DOHH2 (cell line): ENCODE results near the gene ERO1B.

ENCODE experiments used
- H3F3A ChIP-seq: fragments of 200-600 bp; sonication (generic), shearing (Covaris generic); 2 replicates; pipeline ENCODE4 v1.6.0; 2016; ENCODE audit warnings: antibody characterized with exemption, mild to moderate bottlenecking; ENCODE audit not compliant: control insufficient read depth, insufficient read depth
- H3K27ac ChIP-seq: fragments of 200-600 bp; sonication (generic); 2 replicates; pipeline ENCODE4 v1.5.1; 2014; ENCODE audit warnings: low read depth, mild to moderate bottlenecking, low read length, moderate library complexity
- H3K27me3 ChIP-seq: fragments of 200-600 bp; sonication (generic); 2 replicates; pipeline ENCODE4 v1.6.1; 2014; ENCODE audit warnings: mild to moderate bottlenecking, low read length, mixed read lengths; ENCODE audit not compliant: control insufficient read depth
- H3K36me3 ChIP-seq: fragments of 200-600 bp; sonication (generic); 2 replicates; pipeline ENCODE4 v1.6.1; 2014; ENCODE audit warnings: mild to moderate bottlenecking, low read length, moderate library complexity, mixed read lengths; ENCODE audit not compliant: control insufficient read depth
- H3K4me1 ChIP-seq: fragments of 200-600 bp; sonication (generic); 2 replicates; pipeline ENCODE4 v1.6.1; 2014; ENCODE audit warnings: mild to moderate bottlenecking, low read length, mixed read lengths; ENCODE audit not compliant: control insufficient read depth
- H3K4me2 ChIP-seq: fragments of 200-600 bp; sonication (generic); 2 replicates; pipeline ENCODE4 v1.6.0; 2014; ENCODE audit warnings: mild to moderate bottlenecking, low read length, moderate library complexity
- H3K4me3 ChIP-seq: fragments of 200-600 bp; sonication (generic); 2 replicates; pipeline ENCODE4 v1.5.1; 2014; ENCODE audit warnings: mild to moderate bottlenecking, low read length, mixed read lengths
- H3K79me2 ChIP-seq: fragments of 200-600 bp; sonication (generic); 2 replicates; pipeline ENCODE4 v1.6.1; 2014; ENCODE audit warnings: mild to moderate bottlenecking, low read length, mixed read lengths; ENCODE audit not compliant: control insufficient read depth
- H3K9me2 ChIP-seq: fragments of 200-600 bp; sonication (generic); replicated peaks from 2 replicates; pipeline ENCODE4 v1.6.1; 2014; ENCODE audit warnings: mild to moderate bottlenecking, low read length, mixed read lengths; ENCODE audit not compliant: control insufficient read depth
- H3K9me3 ChIP-seq: fragments of 200-600 bp; sonication (generic); 2 replicates; pipeline ENCODE4 v1.6.1; 2014; ENCODE audit warnings: antibody characterized with exemption, low read length, mixed read lengths; ENCODE audit not compliant: control insufficient read depth, insufficient read depth
- H4K20me1 ChIP-seq: fragments of 200-600 bp; sonication (generic); 2 replicates; pipeline ENCODE4 v1.6.0; 2014; ENCODE audit warnings: low read depth, mild to moderate bottlenecking, antibody characterized with exemption, low read length, moderate library complexity; ENCODE audit not compliant: control insufficient read depth, insufficient read depth
- EZH2phosphoT487 ChIP-seq: fragments of 200-600 bp; sonication (generic); IDR thresholded peaks from 2 replicates; pipeline ENCODE4 v1.6.1; 2017; ENCODE audit warnings: borderline replicate concordance, mild to moderate bottlenecking, antibody characterized with exemption, low read length, moderate library complexity, mixed read lengths
- TF ChIP-seq, protein P1 (sequence below): fragments of 200-600 bp; sonication (generic); IDR thresholded peaks from one replicate; pipeline ENCODE4 v1.5.1; 2014; ENCODE audit warnings: antibody characterized with exemption, mild to moderate bottlenecking, low read depth, low read length; ENCODE audit not compliant: poor library complexity, severe bottlenecking

The ERO1B gene

DNA sequence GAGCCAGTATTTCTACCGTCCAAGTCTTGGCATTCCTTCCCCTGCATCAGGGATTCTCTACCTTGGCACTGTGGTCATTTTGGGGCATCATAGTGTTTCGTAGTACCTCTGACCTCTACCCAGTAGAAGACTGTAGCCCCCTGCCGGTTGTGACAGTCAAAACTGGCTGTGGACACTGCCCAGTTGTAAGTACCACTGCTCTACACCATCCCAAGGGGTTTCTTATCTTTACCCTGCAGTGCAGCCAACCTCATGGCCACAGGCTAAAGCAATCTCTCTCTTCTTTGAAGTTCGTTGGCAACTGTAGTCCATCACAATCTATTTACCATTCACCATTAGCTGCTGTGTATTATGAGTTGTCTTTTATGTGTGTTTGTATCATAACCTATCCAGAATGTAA is 29.3 kb upstream of the ERO1B start:
- Histone ChIP-seq H3K79me2 (no peaks in the 10 kb centered on the region), H3K4me3 (no peak overlapping the region), H3K27me3 (no peaks in the 10 kb centered on the region), H3K9me3 (no peaks in the 10 kb centered on the region), H3K36me3 (no peaks in the 10 kb centered on the region), H3K9me2 (no peaks in the 10 kb centered on the region), H3F3A (no peaks in the 10 kb centered on the region), H3K4me2 (no peak overlapping the region), H3K4me1 (peaks cover 5% of the 10 kb centered on the region), H3K27ac (no peak overlapping the region), H4K20me1 (no peaks in the 10 kb centered on the region)
- TF ChIP-seq, protein P1, sequence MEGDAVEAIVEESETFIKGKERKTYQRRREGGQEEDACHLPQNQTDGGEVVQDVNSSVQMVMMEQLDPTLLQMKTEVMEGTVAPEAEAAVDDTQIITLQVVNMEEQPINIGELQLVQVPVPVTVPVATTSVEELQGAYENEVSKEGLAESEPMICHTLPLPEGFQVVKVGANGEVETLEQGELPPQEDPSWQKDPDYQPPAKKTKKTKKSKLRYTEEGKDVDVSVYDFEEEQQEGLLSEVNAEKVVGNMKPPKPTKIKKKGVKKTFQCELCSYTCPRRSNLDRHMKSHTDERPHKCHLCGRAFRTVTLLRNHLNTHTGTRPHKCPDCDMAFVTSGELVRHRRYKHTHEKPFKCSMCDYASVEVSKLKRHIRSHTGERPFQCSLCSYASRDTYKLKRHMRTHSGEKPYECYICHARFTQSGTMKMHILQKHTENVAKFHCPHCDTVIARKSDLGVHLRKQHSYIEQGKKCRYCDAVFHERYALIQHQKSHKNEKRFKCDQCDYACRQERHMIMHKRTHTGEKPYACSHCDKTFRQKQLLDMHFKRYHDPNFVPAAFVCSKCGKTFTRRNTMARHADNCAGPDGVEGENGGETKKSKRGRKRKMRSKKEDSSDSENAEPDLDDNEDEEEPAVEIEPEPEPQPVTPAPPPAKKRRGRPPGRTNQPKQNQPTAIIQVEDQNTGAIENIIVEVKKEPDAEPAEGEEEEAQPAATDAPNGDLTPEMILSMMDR, result no peak
- no peak for TF ChIP-seq EZH2phosphoT487

DNA sequence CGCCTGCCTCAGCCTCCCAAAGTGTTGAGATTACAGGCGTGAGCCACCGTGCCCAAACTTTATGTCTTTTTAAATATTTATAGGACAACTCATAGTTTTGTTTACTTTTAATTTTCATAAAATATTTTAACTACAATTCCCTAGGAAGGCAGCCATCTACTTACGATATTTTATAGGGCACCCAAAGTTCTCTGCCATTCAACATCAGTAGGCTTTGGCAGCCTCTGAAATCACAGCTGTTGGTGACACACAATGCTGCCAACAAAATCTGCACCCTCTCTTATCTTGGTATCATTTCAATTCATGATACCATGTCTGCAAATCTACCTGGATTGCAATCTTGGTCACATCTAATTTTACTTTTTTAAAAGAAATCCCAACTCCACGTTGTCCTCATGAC is 27.1 kb upstream of the ERO1B start:
- Histone ChIP-seq H3K9me2 (no peaks in the 10 kb centered on the region), H4K20me1 (no peaks in the 10 kb centered on the region), H3K27me3 (no peaks in the 10 kb centered on the region), H3K79me2 (no peaks in the 10 kb centered on the region), H3K36me3 (no peaks in the 10 kb centered on the region), H3F3A (no peaks in the 10 kb centered on the region), H3K4me3 (no peak overlapping the region), H3K4me2 (no peak overlapping the region), H3K27ac (no peak overlapping the region), H3K4me1 (peaks cover 7% of the 10 kb centered on the region), H3K9me3 (no peaks in the 10 kb centered on the region)
- TF ChIP-seq, protein P1, result no peak
- no peak for TF ChIP-seq EZH2phosphoT487

DNA sequence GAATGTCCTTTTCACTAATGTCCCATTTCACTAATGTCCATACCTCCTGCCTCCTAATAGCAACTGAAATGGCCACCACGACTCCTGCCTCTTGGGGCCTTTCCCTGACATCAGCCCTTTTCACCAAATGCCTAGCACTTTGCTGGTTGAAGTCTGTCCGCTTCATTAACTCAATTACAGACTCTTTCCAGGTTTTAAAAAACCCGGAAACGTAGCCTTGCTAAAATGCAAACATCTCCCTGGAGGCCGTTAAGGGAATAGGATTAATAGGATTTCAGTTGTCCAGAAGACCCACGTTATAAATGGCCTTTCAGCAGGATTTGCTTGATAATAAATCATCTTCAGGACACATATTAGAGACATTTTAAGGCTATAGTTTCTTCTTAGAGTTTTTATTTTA is 25.7 kb upstream of the ERO1B start:
- TF ChIP-seq EZH2phosphoT487, result no peak
- TF ChIP-seq, protein P1, result no peak
- Histone ChIP-seq H3K9me3 (no peaks in the 10 kb centered on the region), H3K36me3 (no peaks in the 10 kb centered on the region)

DNA sequence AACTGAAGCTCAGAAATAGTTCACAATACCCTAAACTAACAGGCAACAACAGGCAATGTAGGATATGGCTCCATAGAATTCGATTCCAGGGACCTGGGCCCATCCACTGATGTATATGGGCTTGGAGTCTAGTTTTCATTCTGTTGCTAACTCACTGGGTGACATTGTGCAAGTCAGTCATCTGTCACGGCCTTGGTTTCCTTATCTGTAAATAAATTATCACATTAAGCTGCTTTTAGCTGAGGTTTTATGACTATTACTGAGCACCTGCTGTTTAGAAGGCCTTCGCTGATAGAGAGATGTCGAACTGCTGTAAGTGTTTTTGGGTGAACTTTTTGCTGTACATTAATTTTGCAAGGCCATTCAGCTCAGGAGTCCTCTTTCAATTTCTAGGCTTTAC is 22.9 kb upstream of the ERO1B start:
- Histone ChIP-seq H3K4me3 (no peak overlapping the region), H3K9me2 (no peaks in the 10 kb centered on the region), H3K27ac (no peak overlapping the region), H3K79me2 (no peaks in the 10 kb centered on the region), H3F3A (no peaks in the 10 kb centered on the region), H3K27me3 (no peaks in the 10 kb centered on the region), H3K36me3 (no peaks in the 10 kb centered on the region), H3K9me3 (no peaks in the 10 kb centered on the region), H3K4me1 (0 out of 2 replicates have a peak, but pooled peaks cover 3% of the 10 kb centered on the region), H3K4me2 (no peak overlapping the region), H4K20me1 (no peaks in the 10 kb centered on the region)
- TF ChIP-seq, protein P1, result no peak
- no peak for TF ChIP-seq EZH2phosphoT487

More for the DNA sequence above, 25.7 kb upstream of the ERO1B start:
- 0 out of 2 replicates have a peak, but pooled peaks cover 3% of the 10 kb centered on the region for H3K4me1 ChIP-seq
- no peak overlapping the region for H3K4me3 ChIP-seq
- no peaks in the 10 kb centered on the region for H3F3A ChIP-seq
- H3K4me2 ChIP-seq, result no peak overlapping the region
- no peak overlapping the region for H3K27ac ChIP-seq
- H3K27me3 ChIP-seq, result no peaks in the 10 kb centered on the region
- H3K9me2 ChIP-seq, result no peaks in the 10 kb centered on the region
- H4K20me1 ChIP-seq, result no peaks in the 10 kb centered on the region
- H3K79me2 ChIP-seq, result no peaks in the 10 kb centered on the region
